SK-N-SH treated with all-trans-retinoic acid at 6 μM for 48 hours (cell line): ENCODE measurements around the gene BNC2.

ENCODE experiments used
- ATAC-seq: fragments of 200-7000 bp; cut with Tn5 transposase; 3 replicates; pipeline ENCODE4 v1.9.1; 2020; ENCODE audit warnings: mild to moderate bottlenecking, moderate library complexity
- ARNTL ChIP-seq: fragments of 450-650 bp; formaldehyde crosslinking; IDR thresholded peaks from 2 replicates; pipeline ENCODE4 v1.5.0; 2020; ENCODE audit warnings: low read depth, mild to moderate bottlenecking, moderate library complexity, borderline replicate concordance
- BACH2 ChIP-seq: fragments of 250-450 bp; sonication (Bioruptor Pico); IDR thresholded peaks from 2 replicates; pipeline ENCODE4 v1.9.0; 2021; ENCODE audit warnings: mild to moderate bottlenecking, borderline replicate concordance
- CREB5 ChIP-seq: fragments of 250-450 bp; sonication (Bioruptor Pico); IDR thresholded peaks from 2 replicates; pipeline ENCODE4 v1.5.1; 2020; ENCODE audit warnings: low read depth, mild to moderate bottlenecking, moderate library complexity
- ESRRG ChIP-seq: fragments of 250-450 bp; sonication (Bioruptor Pico); IDR thresholded peaks from 2 replicates; pipeline ENCODE4 v1.6.1; 2021; ENCODE audit warnings: mild to moderate bottlenecking
- GLIS3 ChIP-seq: fragments of 250-450 bp; sonication (Bioruptor Pico); IDR thresholded peaks from 2 replicates; pipeline ENCODE4 v1.5.0; 2020; ENCODE audit warnings: mild to moderate bottlenecking, moderate library complexity
- ISL1 ChIP-seq: fragments of 250-450 bp; sonication (Bioruptor Pico); IDR thresholded peaks from 2 replicates; pipeline ENCODE4 v2.1.2; 2022; ENCODE audit warnings: mild to moderate bottlenecking, moderate library complexity
- OSR1 ChIP-seq: fragments of 250-450 bp; sonication (Bioruptor Pico); IDR thresholded peaks from 2 replicates; pipeline ENCODE4 v1.8.0; 2022; ENCODE audit warnings: moderate library complexity, mild to moderate bottlenecking, inconsistent platforms
- POU6F1 ChIP-seq: fragments of 250-450 bp; sonication (Bioruptor Pico); IDR thresholded peaks from 2 replicates; pipeline ENCODE4 v1.8.0; 2021; ENCODE audit warnings: low read depth, mild to moderate bottlenecking, moderate library complexity, borderline replicate concordance
- PPARA ChIP-seq: fragments of 250-450 bp; sonication (Bioruptor Pico); IDR thresholded peaks from 2 replicates; pipeline ENCODE4 v1.5.0; 2020; ENCODE audit warnings: mild to moderate bottlenecking, borderline replicate concordance
- RARB ChIP-seq: fragments of 250-450 bp; sonication (Bioruptor Pico); IDR thresholded peaks from 2 replicates; pipeline ENCODE4 v1.8.0; 2021; ENCODE audit warnings: mild to moderate bottlenecking, moderate library complexity
- TOX ChIP-seq: fragments of 250-450 bp; sonication (Bioruptor Pico); IDR thresholded peaks from 2 replicates; pipeline ENCODE4 v1.8.0; 2021; ENCODE audit warnings: mild to moderate bottlenecking, moderate library complexity, borderline replicate concordance
- ZC3H10 ChIP-seq: fragments of 250-450 bp; sonication (Bioruptor Pico); IDR thresholded peaks from 2 replicates; pipeline ENCODE4 v1.5.1; 2021; ENCODE audit warnings: mild to moderate bottlenecking, moderate library complexity
- ZFP3 ChIP-seq: fragments of 250-450 bp; sonication (Bioruptor Pico); IDR thresholded peaks from 2 replicates; pipeline ENCODE4 v1.5.0; 2020; ENCODE audit warnings: mild to moderate bottlenecking, moderate library complexity
- ZNF565 ChIP-seq: fragments of 450-650 bp; formaldehyde crosslinking; conservative IDR thresholded peaks from 2 replicates; pipeline ENCODE4 v1.5.0; 2020; ENCODE audit warnings: low read depth, mild to moderate bottlenecking, moderate library complexity
- ZNF70 ChIP-seq: fragments of 450-650 bp; formaldehyde crosslinking; IDR thresholded peaks from 2 replicates; pipeline ENCODE4 v1.5.0; 2020; ENCODE audit warnings: mild to moderate bottlenecking, moderate library complexity
- ZNF8 ChIP-seq: fragments of 450-650 bp; formaldehyde crosslinking; IDR thresholded peaks from 2 replicates; pipeline ENCODE4 v1.5.0; 2020; ENCODE audit warnings: mild to moderate bottlenecking, moderate library complexity
- TF ChIP-seq, protein P1 (sequence below): fragments of 250-450 bp; sonication (Bioruptor Pico); IDR thresholded peaks from 2 replicates; pipeline ENCODE4 v1.5.1; 2021; ENCODE audit warnings: mild to moderate bottlenecking, moderate library complexity
- TF ChIP-seq, protein P2 (sequence below): fragments of 250-450 bp; sonication (Bioruptor Pico); IDR thresholded peaks from 2 replicates; pipeline ENCODE4 v1.5.0; 2020; ENCODE audit warnings: mild to moderate bottlenecking, moderate library complexity

Gene BNC2

DNA sequence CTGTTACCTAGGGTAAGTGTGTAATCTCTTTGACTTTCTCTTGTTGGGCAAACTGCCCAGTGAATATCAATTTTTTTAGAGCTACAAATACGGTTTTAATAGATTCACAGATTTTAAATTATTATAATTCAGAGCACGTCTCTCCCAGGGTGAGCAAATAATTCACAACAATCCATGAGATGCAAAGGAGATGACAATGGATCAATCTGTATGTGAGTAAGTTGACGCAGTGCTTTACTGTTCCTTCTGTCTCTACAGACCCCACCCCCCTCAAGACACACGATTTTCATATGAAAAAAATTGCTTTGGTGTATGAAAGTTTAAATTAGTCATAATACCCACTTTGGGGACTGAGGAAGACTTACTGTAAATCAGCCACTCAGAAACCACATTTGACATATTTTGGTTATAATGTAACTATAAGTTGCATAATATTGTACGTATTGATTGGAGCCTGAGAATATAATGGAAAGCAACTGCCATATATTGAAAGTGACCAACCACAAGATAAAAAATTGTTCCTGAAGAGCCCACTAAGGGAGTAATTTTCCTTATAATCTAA is 201.7 kb downstream of the BNC2 start:
- no peak for TF ChIP-seq ZNF565 (CRISPR knock-in tag)
- TF ChIP-seq BACH2 (CRISPR knock-in tag) = no peak
- TF ChIP-seq ZNF70 = no peak
- TF ChIP-seq, protein P1, sequence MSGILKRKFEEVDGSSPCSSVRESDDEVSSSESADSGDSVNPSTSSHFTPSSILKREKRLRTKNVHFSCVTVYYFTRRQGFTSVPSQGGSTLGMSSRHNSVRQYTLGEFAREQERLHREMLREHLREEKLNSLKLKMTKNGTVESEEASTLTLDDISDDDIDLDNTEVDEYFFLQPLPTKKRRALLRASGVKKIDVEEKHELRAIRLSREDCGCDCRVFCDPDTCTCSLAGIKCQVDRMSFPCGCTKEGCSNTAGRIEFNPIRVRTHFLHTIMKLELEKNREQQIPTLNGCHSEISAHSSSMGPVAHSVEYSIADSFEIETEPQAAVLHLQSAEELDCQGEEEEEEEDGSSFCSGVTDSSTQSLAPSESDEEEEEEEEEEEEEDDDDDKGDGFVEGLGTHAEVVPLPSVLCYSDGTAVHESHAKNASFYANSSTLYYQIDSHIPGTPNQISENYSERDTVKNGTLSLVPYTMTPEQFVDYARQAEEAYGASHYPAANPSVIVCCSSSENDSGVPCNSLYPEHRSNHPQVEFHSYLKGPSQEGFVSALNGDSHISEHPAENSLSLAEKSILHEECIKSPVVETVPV (CRISPR knock-in tag) = no peak
- TF ChIP-seq RARB (CRISPR knock-in tag) = no peak
- no peak for TF ChIP-seq ZFP3 (CRISPR knock-in tag)
- no peak for TF ChIP-seq CREB5
- no peak for TF ChIP-seq GLIS3 (CRISPR knock-in tag)
- no peak for TF ChIP-seq ZNF8
- no peak for TF ChIP-seq ISL1 (CRISPR knock-in tag)
- no peak for TF ChIP-seq TOX (CRISPR knock-in tag)
- ATAC-seq = no peak

GRCh38 chr9:16664211-16664610 is 206.3 kb downstream of the BNC2 start:
- TF ChIP-seq OSR1 (CRISPR knock-in tag) = no peak
- TF ChIP-seq ISL1 (CRISPR knock-in tag) = no peak
- TF ChIP-seq GLIS3 (CRISPR knock-in tag) = no peak
- no peak for TF ChIP-seq ZNF565 (CRISPR knock-in tag)
- no peak for TF ChIP-seq CREB5
- TF ChIP-seq, protein P2, sequence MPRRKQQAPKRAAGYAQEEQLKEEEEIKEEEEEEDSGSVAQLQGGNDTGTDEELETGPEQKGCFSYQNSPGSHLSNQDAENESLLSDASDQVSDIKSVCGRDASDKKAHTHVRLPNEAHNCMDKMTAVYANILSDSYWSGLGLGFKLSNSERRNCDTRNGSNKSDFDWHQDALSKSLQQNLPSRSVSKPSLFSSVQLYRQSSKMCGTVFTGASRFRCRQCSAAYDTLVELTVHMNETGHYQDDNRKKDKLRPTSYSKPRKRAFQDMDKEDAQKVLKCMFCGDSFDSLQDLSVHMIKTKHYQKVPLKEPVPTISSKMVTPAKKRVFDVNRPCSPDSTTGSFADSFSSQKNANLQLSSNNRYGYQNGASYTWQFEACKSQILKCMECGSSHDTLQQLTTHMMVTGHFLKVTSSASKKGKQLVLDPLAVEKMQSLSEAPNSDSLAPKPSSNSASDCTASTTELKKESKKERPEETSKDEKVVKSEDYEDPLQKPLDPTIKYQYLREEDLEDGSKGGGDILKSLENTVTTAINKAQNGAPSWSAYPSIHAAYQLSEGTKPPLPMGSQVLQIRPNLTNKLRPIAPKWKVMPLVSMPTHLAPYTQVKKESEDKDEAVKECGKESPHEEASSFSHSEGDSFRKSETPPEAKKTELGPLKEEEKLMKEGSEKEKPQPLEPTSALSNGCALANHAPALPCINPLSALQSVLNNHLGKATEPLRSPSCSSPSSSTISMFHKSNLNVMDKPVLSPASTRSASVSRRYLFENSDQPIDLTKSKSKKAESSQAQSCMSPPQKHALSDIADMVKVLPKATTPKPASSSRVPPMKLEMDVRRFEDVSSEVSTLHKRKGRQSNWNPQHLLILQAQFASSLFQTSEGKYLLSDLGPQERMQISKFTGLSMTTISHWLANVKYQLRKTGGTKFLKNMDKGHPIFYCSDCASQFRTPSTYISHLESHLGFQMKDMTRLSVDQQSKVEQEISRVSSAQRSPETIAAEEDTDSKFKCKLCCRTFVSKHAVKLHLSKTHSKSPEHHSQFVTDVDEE (CRISPR knock-in tag) = no peak
- TF ChIP-seq ESRRG = no peak
- no peak for TF ChIP-seq POU6F1 (CRISPR knock-in tag)
- TF ChIP-seq ZFP3 (CRISPR knock-in tag) = no peak
- TF ChIP-seq PPARA (CRISPR knock-in tag) = no peak
- no peak for TF ChIP-seq ZNF70
- ATAC-seq = no peak

- TF ChIP-seq ZNF70 = no peak
- no peak for TF ChIP-seq ARNTL (CRISPR knock-in tag)
- TF ChIP-seq ZC3H10 (CRISPR knock-in tag) = no peak
- TF ChIP-seq, protein P2 (CRISPR knock-in tag) = no peak
- no peak for TF ChIP-seq RARB (CRISPR knock-in tag)
- TF ChIP-seq TOX (CRISPR knock-in tag) = no peak
- TF ChIP-seq POU6F1 (CRISPR knock-in tag) = no peak
- TF ChIP-seq, protein P1 (CRISPR knock-in tag) = no peak
- ATAC-seq = no peak
Measured at GRCh38 chr9:16661816-16662215, 208.7 kb downstream of the BNC2 start.
